Bladder microvascular endothelial cell (primary cell): ENCODE measurements around the gene FGD4. TPM values are rescaled to one million over a fixed set of nuclear protein-coding genes. Genes with fewer than 3 reads are reported as not detected.

ENCODE experiments used
- total RNA-seq: library from RNA; depleted of rRNA; stranded (reverse); fragments of >200 nt; gene quantifications from 2 replicates; pipeline ENCODE4 v1.2.3, GENCODE V29; 2014

Gene FGD4
- total RNA-seq, result 36.9 and 42.9 TPM in 2 replicates

GRCh38 chr12:32399370-32400113 is at the start of gene FGD4:
FGD4 (plus strand) TSS chr12:32399558.

GRCh38 chr12:32679091-32679919 is 279.9 kb downstream of the FGD4 start, which contains the start of gene DNM1L:
DNM1L (plus strand) TSS chr12:32679301; CDS start chr12:32679364, 63 bp downstream.

